Left renal pelvis (tissue), 4 donors: Measurements from ENCODE around the gene EFCAB13. TPM values are rescaled to one million over a fixed set of nuclear protein-coding genes. Genes with fewer than 3 reads are reported as not detected.

Experiments used
- DNase-seq, 4 donors: peaks; one replicate each; pipeline ENCODE4 v3.0.0-alpha.2; 2013; ENCODE audit warnings: low read depth in 4 of 4, low spot score in 3 of 4
- polyA plus RNA-seq, 4 donors: library from polyadenylated mRNA; unstranded; fragments of 120-200 nt; gene quantifications; one replicate each; pipeline ENCODE4 v1.2.1, GENCODE V29; 2013; ENCODE audit not compliant: insufficient read length in 4 of 4

The EFCAB13 gene
- polyA plus RNA-seq, 4 donors = 4.6 to 9.3 (median 7.5) TPM

DNA sequence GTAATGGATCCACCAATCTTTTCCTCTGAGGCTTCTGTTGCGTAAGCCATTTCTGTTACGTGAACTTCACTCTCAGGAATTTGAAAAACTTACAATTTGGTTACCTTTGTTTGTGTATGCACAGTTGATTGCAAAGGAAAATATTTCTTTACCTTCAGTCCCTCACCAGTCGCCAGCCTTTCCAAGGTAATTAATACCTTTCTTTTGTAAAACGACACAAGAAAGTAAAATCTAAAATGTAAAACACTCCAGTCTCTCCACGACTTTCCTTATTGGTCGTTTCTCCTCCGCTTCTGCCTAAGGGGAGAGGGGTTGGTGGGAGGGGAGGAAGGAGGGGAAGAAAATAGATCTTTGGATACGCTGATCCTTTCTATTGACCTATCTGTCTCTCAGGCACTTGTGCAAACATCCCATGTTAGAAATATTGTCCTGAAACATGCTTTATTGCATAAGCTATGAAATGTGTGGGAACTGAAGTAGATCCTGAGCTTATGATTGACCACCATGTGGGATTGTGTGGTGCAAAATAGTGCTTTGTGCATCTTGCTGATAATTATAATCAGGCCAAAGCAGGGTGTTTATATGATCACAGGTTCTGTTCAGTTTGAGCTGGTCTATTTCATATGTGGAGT is 32.4 kb upstream of the EFCAB13 start:
- DNase-seq = no peak

DNA sequence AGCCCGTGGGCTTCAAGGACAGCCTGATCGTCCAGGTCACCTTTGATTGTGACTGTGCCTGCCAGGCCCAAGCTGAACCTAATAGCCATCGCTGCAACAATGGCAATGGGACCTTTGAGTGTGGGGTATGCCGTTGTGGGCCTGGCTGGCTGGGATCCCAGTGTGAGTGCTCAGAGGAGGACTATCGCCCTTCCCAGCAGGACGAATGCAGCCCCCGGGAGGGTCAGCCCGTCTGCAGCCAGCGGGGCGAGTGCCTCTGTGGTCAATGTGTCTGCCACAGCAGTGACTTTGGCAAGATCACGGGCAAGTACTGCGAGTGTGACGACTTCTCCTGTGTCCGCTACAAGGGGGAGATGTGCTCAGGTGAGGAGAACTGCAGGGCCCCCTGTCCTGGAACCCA is 31.5 kb upstream of the EFCAB13 start:
- DNase-seq = no peak

DNA sequence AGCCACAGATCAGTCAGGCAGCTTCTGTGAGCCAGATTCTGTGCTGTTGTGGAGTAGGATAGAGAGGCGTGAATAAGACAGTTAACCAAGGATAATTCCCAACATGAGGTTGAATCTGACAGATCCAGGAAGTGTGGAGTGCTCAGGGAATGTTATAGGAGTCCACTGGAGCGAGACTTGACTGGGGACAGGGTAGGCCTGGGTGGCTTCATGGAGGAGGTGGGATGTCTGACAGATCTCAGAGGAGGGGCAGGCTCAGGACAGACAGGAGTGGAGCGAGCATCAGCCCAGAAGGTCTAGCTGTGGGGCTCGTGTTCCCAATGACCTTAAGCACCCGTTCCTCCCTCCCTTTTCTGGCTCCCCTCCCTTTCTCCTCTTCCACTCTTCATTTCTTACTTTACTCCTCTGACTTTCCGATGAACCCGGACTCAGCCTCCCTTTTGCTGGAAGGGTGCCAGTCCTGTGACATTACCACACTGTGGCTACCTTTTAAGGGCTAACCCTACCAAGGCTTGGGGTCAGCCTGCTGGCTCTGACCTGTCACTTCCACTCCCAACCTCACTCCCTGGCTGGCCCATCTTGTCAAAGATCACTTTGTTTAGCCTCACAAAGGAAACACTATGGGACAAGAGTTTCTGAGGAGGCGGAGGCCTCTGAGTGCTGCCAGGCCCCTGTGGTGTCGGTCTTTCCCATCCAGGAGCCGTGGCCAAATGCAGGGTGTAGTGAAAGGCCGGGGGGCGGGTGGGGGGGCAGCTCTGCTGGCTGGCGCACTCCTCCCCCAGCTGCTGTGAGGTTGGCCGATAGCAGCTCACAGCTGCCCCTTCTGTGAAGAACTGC is 28.5 kb upstream of the EFCAB13 start:
- no peak for DNase-seq

DNA sequence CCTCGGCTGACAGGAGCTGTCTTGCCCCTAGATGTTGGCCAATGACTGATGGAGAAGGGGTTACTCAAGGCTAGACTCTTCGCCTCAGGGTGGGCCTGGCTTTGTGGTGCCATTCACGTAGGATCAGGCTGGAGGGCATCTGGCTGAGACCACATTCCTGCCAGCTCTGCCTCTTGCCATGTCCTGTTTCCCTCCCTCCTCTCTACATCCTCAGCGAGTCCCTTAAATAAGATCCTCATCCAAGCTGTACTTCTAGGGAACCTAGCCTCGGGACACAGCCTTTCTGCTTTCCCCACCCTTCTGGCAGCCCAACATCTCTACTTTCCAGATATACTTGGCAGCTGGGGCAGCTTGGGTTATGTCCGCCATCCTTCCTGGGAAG is 27.9 kb upstream of the EFCAB13 start:
- DNase-seq = no peak

DNA sequence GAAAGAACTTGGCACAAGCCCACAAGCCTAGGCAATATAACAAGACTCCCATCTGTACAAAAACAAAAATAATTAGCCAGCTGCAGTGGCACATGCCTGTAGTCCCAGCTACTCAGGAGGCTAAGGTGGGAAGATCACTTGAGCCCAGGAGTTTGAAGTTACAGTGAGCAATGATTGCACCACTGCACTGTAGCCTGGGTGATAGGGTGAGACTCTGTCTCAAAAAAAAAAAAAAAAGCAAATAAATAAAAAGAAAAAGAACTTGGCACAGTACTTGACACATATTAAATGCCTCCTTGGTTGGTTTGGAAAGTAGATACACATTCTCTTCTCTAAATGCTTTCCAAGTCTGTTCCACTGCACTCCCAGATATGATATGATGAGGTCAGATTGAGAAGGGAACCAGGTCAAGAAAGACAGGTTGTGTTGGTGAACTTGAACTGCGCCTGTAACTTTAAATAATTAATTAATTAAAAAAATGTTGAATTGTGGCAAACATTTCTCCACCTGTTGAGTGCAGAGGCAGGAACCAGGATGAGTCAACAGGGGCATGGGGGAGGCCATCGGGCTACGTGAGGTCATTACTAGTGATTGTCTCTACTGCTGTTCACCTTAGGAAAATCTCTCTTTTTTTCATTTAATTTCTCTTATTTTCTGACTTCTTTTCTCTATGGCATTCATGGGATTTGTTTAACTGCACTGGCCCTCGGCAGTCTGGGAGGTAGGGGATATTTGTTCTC is 25.9 kb upstream of the EFCAB13 start:
- no peak for DNase-seq

DNA sequence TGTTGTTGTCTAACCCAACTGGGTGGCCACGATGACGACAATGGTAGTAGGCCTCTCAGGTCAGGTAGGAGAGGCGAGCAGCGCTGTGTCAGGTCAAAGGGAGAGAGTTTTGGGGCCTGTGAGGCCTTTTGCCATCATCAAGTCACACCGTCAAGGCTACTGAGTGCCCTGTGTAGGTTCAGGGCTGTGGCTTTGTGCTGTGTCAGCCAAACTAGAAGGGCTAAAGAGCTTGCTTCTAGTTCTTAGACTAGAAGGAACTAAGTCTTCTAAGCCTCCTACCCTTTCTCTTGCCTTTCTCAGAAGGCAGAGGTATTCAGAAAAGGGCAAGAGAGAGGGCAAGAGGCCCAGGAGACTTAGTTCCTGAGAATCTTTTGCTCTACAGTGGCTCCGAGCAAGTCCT is 25.0 kb upstream of the EFCAB13 start:
- no peak for DNase-seq

DNA sequence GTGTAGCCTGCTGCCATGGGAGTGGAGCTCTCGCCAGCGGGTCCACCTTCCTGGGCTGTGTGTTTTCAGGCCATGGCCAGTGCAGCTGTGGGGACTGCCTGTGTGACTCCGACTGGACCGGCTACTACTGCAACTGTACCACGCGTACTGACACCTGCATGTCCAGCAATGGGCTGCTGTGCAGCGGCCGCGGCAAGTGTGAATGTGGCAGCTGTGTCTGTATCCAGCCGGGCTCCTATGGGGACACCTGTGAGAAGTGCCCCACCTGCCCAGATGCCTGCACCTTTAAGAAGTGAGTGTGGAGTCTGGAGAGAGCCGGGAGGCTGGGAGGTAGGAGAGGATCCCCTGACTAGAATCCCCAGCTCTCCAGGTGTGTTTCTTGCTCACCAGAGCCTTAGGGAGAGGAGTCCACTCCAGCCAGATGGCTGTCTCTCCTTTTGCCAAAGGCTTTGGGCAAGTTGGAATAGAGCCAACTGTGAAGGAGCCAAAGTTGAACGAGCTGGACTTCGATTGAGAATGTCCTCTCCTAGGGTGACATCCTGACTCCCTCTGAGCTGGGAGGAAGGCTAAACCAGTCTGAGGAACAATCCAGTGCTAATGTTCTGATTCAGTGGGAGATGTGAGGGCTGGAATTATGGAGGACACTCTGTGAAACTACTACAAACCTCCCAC is 24.4 kb upstream of the EFCAB13 start:
- DNase-seq = no peak

DNA sequence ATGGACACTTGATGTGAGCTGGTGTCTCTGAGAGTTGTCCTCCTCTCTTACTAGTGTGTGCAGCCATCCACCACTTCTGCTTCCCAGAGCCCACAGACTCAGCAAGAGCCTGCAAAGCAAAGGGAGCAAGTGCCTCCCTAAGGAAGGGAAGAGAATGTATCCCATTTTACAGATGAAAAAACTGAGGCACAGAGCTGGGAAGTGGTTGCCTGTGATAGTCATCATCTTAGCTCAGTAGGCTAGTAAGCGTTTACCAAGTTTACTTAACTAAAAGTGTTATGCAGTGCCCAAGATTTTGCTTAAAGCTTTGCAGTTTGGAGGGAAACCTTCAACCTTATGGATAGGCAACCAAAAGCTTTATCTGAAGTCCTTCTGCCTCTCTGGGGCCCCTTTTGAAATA is 23.0 kb upstream of the EFCAB13 start:
- DNase-seq = no peak

DNA sequence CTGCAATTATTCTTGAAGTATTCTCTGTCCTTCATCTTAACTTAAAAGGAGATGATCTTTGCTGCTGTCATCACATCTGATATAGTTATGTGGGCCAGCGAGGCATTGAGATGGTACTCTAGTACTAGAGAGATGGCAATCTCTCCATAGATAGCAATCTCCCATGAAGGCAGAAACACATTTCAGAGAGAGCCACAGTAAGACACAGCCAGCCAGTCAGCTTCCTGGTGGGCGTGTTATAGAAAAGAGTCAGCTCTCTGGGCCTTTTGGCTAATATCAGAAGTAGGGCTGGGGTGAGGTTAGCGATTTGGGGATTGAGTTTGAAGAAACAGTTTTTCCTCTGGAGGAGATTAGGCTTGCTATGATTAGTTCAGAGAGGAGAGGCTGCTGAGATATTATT is 22.6 kb upstream of the EFCAB13 start:
- no peak for DNase-seq

DNA sequence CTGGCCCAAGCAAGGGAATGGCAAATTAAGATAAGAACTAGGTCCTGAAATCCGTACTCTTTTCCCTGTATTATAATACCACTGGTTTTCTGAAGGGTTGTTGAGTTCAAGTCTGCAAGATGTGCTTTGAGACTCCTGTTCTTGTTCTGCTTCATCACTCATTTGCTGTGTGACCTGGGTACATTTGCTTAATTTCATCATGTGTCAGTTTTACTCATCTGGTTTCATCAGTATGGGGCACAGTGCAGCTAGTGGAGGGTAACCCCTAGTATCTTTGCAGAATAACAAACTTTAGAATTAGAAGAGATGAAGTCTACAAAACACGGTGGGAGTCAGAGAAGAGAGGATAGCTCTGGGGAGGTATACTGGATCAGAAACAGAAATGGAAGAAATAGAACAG is 21.9 kb upstream of the EFCAB13 start:
- no peak for DNase-seq

DNA sequence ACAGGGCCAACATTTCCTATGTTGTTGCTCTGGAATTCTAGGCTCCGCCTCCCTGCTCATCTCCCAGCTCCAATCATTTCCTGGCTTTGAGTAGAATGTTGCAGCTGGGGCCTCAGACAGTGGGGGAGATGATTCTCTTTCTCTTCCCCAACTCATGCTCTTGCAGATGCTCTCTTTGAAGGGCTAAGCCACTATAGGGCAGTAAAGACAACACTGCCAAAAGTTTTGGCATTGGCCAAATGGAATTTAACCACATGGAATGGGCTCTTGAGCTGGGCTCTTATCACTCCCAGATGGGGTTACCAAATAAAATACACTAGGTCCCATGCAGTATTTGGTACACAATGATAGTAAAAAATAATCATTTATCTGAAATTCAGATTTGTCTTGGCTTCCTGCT is 19.6 kb upstream of the EFCAB13 start:
- no peak for DNase-seq

DNA sequence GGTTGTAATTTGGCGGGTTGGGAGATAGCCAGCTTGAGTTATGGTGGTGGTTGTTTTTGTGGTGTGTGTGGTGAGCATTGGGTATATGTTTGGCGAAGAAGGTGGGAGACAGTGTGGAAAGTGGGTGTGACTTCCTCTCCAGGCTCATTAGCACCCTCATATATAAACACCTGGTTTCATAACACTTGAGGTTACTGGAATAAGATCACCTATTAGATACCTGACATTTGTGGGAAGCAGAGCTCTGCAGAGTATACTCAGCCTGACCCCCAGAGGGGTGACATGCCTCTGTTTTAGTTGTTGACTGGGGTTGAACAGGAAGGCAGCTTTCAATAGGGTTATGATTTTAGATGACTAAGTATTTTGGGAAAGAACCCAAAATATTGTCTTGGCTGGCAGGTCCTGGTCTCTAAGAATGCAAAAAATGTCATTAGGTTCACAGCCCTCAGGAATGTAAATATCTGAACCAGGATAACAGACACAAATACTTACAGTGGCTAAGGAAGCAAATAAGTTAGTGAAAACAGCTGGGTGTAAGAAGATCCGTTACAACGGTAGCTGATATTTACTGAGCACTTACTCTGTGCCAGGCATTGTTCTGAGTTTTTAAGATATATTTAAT is 18.3 kb upstream of the EFCAB13 start:
- no peak for DNase-seq

DNA sequence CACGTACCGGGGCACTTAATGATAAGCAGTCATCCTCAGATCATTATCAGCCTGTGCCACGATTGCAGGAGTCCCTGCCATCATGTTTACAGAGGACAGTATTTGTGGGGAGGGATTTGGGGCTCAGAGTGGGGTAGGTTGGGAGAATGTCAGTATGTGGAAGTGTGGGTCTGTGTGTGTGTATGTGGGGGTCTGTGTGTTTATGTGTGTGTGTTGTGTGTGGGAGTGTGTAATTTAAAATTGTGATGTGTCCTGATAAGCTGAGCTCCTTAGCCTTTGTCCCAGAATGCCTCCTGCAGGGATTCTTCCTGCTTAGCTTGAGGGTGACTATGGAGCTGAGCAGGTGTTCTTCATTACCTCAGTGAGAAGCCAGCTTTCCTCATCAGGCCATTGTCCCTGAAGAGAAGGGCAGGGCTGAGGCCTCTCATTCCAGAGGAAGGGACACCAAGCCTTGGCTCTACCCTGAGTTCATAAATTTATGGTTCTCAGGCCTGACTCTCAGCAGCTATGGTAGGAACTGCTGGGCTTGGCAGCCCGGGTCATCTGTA is 13.5 kb upstream of the EFCAB13 start:
- no peak for DNase-seq

DNA sequence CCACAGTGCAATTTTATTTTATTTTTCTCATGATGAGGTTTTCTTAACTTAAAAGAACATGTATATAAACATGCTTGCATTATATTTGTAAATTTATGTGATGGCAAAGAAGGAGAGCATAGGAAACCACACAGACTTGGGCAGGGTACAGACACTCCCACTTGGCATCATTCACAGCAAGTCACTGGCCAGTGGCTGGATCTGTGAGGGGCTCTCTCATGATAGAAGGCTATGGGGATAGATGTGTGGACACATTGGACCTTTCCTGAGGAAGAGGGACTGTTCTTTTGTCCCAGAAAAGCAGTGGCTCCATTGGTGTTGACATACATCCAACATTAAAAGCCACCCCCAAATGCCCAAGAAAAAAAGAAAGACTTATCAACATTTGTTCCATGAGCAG is 12.3 kb upstream of the EFCAB13 start:
- DNase-seq = no peak

DNA sequence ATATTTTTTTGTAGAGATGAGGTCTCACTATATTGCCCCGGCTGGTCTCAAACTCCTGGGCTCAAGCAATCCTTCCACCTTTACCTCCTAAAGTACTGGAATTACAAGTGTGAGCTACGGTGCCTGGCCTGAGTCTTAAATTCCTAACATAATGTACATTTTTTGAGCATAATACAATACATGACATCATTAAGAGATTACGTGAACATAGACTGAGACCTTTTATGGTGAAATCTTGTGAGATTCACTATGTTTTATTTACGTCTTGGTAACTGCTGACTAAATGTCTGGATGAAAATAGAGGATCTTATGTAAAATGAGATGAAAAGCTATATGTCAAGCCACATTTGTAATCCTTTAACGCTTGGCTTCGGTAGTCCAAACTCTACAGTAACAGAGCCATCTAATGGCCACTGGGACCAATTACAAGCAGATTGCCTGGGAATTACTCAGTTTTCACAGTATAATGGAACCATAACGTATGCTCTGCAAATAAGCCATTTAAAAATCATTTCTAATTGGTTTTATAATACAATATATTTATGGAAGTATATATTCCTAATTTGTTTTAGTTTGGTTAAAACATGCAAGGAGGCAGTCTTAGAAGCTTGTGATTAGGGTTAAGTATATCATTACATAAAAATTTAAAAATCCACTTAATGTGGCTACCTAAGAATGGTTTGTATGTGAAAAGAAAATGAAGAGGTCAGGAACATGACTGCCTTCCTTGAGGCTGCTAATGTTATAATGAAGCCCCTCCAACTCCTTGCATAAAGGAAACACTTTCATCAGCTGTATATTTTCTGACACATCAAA is 8.1 kb upstream of the EFCAB13 start:
- peak in 3 of 4 donors; percentile 43 to 52 (median 48) for DNase-seq

DNA sequence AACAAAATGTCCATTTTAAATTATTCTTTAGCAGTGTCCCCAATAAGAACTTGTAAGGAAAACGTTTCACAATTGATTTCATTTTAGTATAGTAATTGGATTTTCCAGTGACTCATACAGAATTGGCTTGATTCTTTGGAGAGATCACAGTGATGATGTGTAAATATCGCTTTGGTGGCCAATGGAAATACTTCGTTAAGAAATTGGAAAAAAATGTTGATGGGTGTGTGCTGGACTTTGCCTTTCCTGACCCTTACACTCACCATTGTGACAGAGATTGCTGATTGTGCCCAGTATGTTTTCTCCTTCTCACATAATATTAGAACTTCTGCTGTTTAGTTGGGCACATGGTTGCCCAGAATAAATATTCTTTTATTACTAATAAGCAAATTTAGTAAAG is 7.4 kb upstream of the EFCAB13 start:
- no peak for DNase-seq

DNA sequence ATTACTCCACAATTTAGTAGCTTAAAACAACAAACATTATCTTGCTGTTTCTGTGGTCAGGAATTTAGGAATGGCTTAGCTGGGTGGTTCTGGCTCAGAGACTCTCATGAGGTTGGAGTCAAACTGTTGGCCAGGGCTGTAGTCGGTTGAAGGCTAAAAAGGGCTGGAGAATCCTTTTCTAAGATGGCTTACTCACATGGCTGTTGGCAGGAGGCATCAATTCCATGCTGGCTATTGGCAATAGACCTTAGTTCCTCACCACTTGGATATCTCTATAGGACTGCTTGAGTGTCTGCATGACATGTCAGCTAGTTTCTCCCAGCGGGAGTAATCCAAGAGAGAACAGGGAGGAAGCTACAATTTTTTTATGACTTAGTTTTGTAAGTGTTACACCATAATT is 6.6 kb upstream of the EFCAB13 start:
- DNase-seq = no peak

DNA sequence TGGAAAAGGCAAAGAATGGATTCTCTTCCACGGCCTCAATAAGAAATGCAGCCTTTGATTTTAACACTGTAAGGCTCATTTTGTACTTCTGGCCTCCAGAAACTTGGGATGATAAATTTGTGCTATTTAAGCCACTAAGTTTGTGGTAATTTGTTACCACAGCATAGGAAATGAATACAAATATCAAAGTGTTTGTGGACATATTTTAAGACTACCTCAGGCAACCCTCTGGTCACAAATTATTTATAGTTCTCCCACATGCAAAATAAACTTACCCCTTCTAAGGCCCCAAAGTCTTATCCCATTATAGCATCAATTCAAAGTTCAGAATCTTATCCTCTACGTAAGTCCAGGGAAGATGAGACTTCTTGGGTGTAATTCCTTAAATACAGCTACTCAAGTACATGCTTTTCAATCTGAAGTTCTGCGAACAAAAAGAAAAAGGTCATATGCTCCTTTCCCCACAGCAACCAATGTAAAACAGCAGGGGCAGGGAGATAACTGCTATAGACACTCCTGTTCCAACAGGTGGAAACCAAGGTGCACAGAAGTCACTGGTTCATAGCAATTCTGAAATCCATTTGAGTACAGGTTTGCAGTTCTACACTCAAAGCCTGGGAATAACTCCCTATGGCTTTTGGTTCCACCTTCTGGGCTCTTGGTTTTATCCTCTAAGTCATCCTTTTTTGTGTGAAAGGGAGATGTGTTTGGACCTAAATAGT is 5.4 kb upstream of the EFCAB13 start:
- DNase-seq = no peak
